ENCODE measurements around the gene EPHB4. TPM values are rescaled to one million over a fixed set of nuclear protein-coding genes. Genes with fewer than 3 reads are reported as not detected.
A peak's percentile ranks its signal among the peaks of the same experiment; 100 is the strongest.

Gene EPHB4
- total RNA-seq, 4 donors from 2014 or later: 29.1 to 55.0 (median 36.5) TPM

- 89 to 91% methylated on average over 8 to 10 of the region's 10 CpGs for WGBS, 2 donors
- peaks cover 13 to 61% (median 45%) of the 10 kb centered on the region in 3 donors for H3K4me1 ChIP-seq
- TF ChIP-seq, protein P1, sequence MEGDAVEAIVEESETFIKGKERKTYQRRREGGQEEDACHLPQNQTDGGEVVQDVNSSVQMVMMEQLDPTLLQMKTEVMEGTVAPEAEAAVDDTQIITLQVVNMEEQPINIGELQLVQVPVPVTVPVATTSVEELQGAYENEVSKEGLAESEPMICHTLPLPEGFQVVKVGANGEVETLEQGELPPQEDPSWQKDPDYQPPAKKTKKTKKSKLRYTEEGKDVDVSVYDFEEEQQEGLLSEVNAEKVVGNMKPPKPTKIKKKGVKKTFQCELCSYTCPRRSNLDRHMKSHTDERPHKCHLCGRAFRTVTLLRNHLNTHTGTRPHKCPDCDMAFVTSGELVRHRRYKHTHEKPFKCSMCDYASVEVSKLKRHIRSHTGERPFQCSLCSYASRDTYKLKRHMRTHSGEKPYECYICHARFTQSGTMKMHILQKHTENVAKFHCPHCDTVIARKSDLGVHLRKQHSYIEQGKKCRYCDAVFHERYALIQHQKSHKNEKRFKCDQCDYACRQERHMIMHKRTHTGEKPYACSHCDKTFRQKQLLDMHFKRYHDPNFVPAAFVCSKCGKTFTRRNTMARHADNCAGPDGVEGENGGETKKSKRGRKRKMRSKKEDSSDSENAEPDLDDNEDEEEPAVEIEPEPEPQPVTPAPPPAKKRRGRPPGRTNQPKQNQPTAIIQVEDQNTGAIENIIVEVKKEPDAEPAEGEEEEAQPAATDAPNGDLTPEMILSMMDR (IDR thresholded peaks at IDR 0.05): no peak
- no peak for TF ChIP-seq POLR2A (IDR thresholded peaks at IDR 0.05)
- H3K4me3 ChIP-seq: peak overlapping the region in 3 of 4 donors; percentile 86 to 100 (median 92)
- DNase-seq: no peak
- H3K27me3 ChIP-seq: no peaks in the 10 kb centered on the region
- H3K9me3 ChIP-seq: no peaks in the 10 kb centered on the region
- H3K36me3 ChIP-seq: peaks cover 7 to 76% (median 8%) of the 10 kb centered on the region in 3 donors
- peak overlapping the region; percentile 97 to 99 (median 98) for H3K27ac ChIP-seq
- intact Hi-C loops (cut with DNase I): no loop called here
These were observed 46.4 kb upstream of the EPHB4 start for GRCh38 chr7:100873599-100874299.

DNA sequence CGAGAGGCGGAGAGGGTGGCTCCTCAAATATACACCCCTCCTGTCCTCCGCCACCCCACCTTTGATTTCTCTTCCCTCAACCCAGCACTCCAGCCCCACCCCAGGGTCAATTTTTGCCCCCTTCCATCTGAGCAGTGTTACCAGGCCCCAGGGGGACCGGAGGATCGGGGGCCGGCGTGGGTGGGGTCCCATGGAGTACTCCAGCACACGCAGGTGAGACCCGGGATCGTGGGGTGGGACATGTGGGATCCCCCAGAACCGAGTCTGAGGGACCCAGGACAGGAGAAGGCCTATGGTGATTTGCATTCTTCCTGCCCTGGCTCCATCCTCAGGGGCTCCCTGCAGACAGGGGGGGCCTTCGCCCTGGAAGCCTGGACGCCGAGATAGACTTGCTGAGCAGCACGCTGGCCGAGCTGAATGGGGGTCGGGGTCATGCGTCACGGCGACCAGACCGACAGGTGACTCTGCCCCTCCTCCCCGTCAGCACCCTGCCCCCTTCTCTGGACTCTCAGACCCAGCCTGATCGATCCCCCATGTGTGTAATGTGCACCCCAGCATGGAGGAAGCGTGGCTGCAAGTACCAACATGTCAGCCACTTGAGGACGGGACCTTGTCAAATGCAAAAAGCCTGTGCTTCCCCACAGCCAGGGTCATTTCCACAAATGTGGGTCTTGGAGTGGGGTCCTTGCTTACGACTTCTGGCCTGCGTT lies 40.6 kb upstream of the EPHB4 start:
- Histone ChIP-seq H3K36me3 (peaks cover 7 to 49% (median 8%) of the 10 kb centered on the region in 3 donors), H3K9me3 (no peaks in the 10 kb centered on the region), H3K4me3 (peak overlapping the region; percentile 83 to 99 (median 92)), H3K27me3 (no peaks in the 10 kb centered on the region), H3K4me1 (peaks cover 27 to 65% (median 31%) of the 10 kb centered on the region in 3 donors), H3K27ac (peak overlapping the region; percentile 99 to 100 (median 99))
- WGBS, 2 donors: 13 to 34% methylated on average over 7 of the region's 27 CpGs
- intact Hi-C loops (cut with DNase I): no loop called here
- TF ChIP-seq, protein P1 (IDR thresholded peaks at IDR 0.05): no peak
- no peak for TF ChIP-seq POLR2A (IDR thresholded peaks at IDR 0.05)
- no peak for DNase-seq

- no peaks in the 10 kb centered on the region for H3K27me3 ChIP-seq
- intact Hi-C loops (cut with DNase I): no loop called here
- H3K36me3 ChIP-seq: peaks cover 2 to 49% (median 11%) of the 10 kb centered on the region in 3 donors
- H3K4me3 ChIP-seq: peak within 1 kb of the TSS; percentile 83 to 99 (median 92)
- H3K4me1 ChIP-seq: peaks cover 27 to 65% (median 31%) of the 10 kb centered on the region in 3 donors
- 0 to 2% methylated on average over 18 of the region's 42 CpGs for WGBS, 2 donors
- no peaks in the 10 kb centered on the region for H3K9me3 ChIP-seq
- no peak for DNase-seq
- peak within 1 kb of the TSS; percentile 99 to 100 (median 99) for H3K27ac ChIP-seq
- TF ChIP-seq POLR2A (IDR thresholded peaks at IDR 0.05): peak in 2 of 4 donors; percentile 43 to 50
- TF ChIP-seq, protein P1 (IDR thresholded peaks at IDR 0.05): peak in 1 of 6 experiments; percentile 3
These were observed 39.9 kb upstream of the EPHB4 start, which contains the start of gene TRIP6 for GRCh38 chr7:100867040-100867775. Gene TRIP6, plus strand, starts transcription at chr7:100867387. Its CDS starts 111 bp downstream, at chr7:100867498.

DNA sequence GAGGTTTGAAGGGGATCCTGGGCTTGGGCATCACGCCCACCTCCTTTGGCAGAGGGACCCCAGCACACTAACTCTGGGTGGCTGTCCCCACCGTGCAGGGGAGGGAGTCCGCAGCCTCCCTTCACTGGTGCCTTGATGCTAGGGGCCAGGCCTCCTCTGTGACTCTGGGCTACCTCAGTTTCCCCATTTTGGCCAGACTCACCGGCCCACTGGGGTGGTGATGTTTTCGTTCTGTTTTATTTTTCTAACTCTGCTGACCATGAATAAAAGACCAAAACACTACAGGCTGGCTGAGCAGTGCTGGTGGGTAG lies 39.4 kb upstream of the EPHB4 start:
- intact Hi-C loops (cut with DNase I): no loop called here
- Histone ChIP-seq H3K4me3 (peak overlapping the region; percentile 83 to 99 (median 92)), H3K27me3 (no peaks in the 10 kb centered on the region), H3K9me3 (no peaks in the 10 kb centered on the region), H3K27ac (peak overlapping the region; percentile 99 to 100 (median 99)), H3K36me3 (peaks cover under 1 to 49% (median 13%) of the 10 kb centered on the region in 3 donors), H3K4me1 (peaks cover 27 to 65% (median 31%) of the 10 kb centered on the region in 3 donors)
- no peak for TF ChIP-seq POLR2A (IDR thresholded peaks at IDR 0.05)
- TF ChIP-seq, protein P1 (IDR thresholded peaks at IDR 0.05): no peak
- no peak for DNase-seq
- WGBS, 2 donors: 12 to 33% methylated on average over 1 to 5 of the region's 5 CpGs
